Sigmoid colon (tissue), 7 donors: ENCODE measurements around the gene C17orf107. TPM values are rescaled to one million over a fixed set of nuclear protein-coding genes. Genes with fewer than 3 reads are reported as not detected.
A peak's percentile ranks its signal among the peaks of the same experiment; 100 is the strongest.

ENCODE experiments used
- DNase-seq: peaks from one replicate; pipeline ENCODE4 v3.0.0-alpha.2; 2019
- H3K27ac ChIP-seq, 4 donors: fragments of 200-600 bp; sonication (generic); one replicate each; pipeline ENCODE4 v1.5.1; 2016 to 2019; ENCODE audit warnings: mild to moderate bottlenecking in 1 of 4
- H3K27me3 ChIP-seq, 3 donors: fragments of 200-600 bp; sonication (generic); one replicate each; pipeline ENCODE4 v1.5.1; 2019; ENCODE audit warnings: mild to moderate bottlenecking in 1 of 3
- H3K36me3 ChIP-seq, 4 donors: fragments of 200-600 bp; sonication (generic); one replicate each; pipeline ENCODE4 v1.5.1; 2016 to 2019
- H3K4me1 ChIP-seq, 4 donors: fragments of 200-600 bp; sonication (generic); one replicate each; pipeline ENCODE4 v1.5.1; 2017 to 2019
- H3K4me3 ChIP-seq, 4 donors: fragments of 200-600 bp; sonication (generic); one replicate each; pipeline ENCODE4 v1.5.1; 2017 to 2019; ENCODE audit warnings: mild to moderate bottlenecking in 2 of 4, moderate library complexity in 1 of 4
- H3K9me3 ChIP-seq, 4 donors: fragments of 200-600 bp in 3 of 4; sonication (generic) in 3 of 4; one replicate each; pipeline versions ENCODE4 v1.5.1 to v1.6.1; 2013 to 2019
- CTCF ChIP-seq, 4 experiments: fragments of 450-650 bp in 3 of 4; fragments of 200-600 bp in 1 of 4; IDR thresholded peaks; one replicate each; pipeline ENCODE4 v1.5.1; 2016 to 2019; ENCODE audit warnings: antibody characterized with exemption in 4 of 4, mild to moderate bottlenecking in 3 of 4, moderate library complexity in 2 of 4
- EP300 ChIP-seq, 4 donors: sonication (generic); formaldehyde crosslinking; IDR thresholded peaks; one replicate each; pipeline ENCODE4 v1.6.1; 2017; ENCODE audit warnings: antibody characterized with exemption in 4 of 4
- POLR2A ChIP-seq, 2 donors: fragments of 450-650 bp; IDR thresholded peaks; one replicate each; pipeline ENCODE4 v1.6.1; 2016; ENCODE audit warnings: antibody characterized with exemption in 2 of 2, mild to moderate bottlenecking in 2 of 2, moderate library complexity in 2 of 2
- POLR2AphosphoS5 ChIP-seq, 4 donors: sonication (generic); formaldehyde crosslinking; IDR thresholded peaks; one replicate each; pipeline ENCODE4 v1.6.1; 2017; ENCODE audit warnings: antibody characterized with exemption in 4 of 4
- WGBS, 2 donors: extraction: QIAGEN DNeasy Blood & Tissue Kit; methylation state at CpG; one replicate each; pipeline ENCODE4 v1.1.7; 2013; 5-methylcytosine and 5-hydroxymethylcytosine counted together
- intact Hi-C: fragments of 100-400 bp; cut with DNase I; formaldehyde crosslinking; loops from one replicate; pipeline ENCODE4 v1.15.1; 2023
- polyA plus RNA-seq, 3 donors: library from polyadenylated mRNA; stranded (reverse); fragments of 200-250 nt; gene quantifications; one replicate each; pipeline ENCODE4 v1.2.3, GENCODE V29; 2013
- total RNA-seq, 4 donors: library from RNA; depleted of rRNA; stranded (reverse); fragments of >200 nt; gene quantifications; one replicate each; pipeline ENCODE4 v1.1.0, GENCODE V29; 2016
- donor health status: healthy with polysubstance abuse.
- donor health status: Bipolar disorder and iron deficiency.
- donor health status: healthy.

Gene C17orf107
- total RNA-seq (1 to 10 TPM in 1 of 4 donors, under 1 TPM in 3; 0.68 to 2.8 (median 0.85) TPM), polyA plus RNA-seq (1 to 10 TPM in 1 of 3 donors, under 1 TPM in 2; under 0.01 to 1.7 (median 0.69) TPM)

GRCh38 chr17:4899341-4900230, at the start of gene C17orf107:
C17orf107 (plus strand) TSS chr17:4899536; CDS start chr17:4899763, 227 bp downstream.
- no peak for TF ChIP-seq EP300 (IDR thresholded peaks at IDR 0.05)
- TF ChIP-seq CTCF (IDR thresholded peaks at IDR 0.05) = no peak
- peak in 3 of 4 donors; percentile 21 to 65 (median 44) for TF ChIP-seq POLR2AphosphoS5 (IDR thresholded peaks at IDR 0.05)
- Histone ChIP-seq H3K4me1 (peaks cover 0 to 34% (median 19%) of the 10 kb centered on the region in 4 donors), H3K27me3 (peaks cover 28 to 68% (median 36%) of the 10 kb centered on the region in 3 donors), H3K36me3 (peaks cover 21 to 28% (median 23%) of the 10 kb centered on the region in 4 donors), H3K27ac (peak within 1 kb of the TSS in 1 of 4 donors; percentile 23), H3K9me3 (no peaks in the 10 kb centered on the region), H3K4me3 (peak within 1 kb of the TSS; percentile 21 to 50 (median 40))
- peak; percentile 90 for DNase-seq
- 10 to 11% methylated on average over 60 of the region's 60 CpGs for WGBS, 2 donors
- intact Hi-C loops = no loop called here

- no peak for DNase-seq
- Histone ChIP-seq H3K36me3 (no peaks in the 10 kb centered on the region), H3K4me3 (no peak overlapping the region), H3K27me3 (no peaks in the 10 kb centered on the region), H3K4me1 (peaks cover 0 to 13% (median 6%) of the 10 kb centered on the region in 4 donors), H3K9me3 (no peaks in the 10 kb centered on the region), H3K27ac (no peak overlapping the region)
- intact Hi-C loops = no loop called here
- 23 to 79% methylated on average over 2 of the region's 2 CpGs for WGBS, 2 donors
- TF ChIP-seq POLR2A (IDR thresholded peaks at IDR 0.05) (no peak), CTCF (IDR thresholded peaks at IDR 0.05) (no peak), POLR2AphosphoS5 (IDR thresholded peaks at IDR 0.05) (no peak), EP300 (IDR thresholded peaks at IDR 0.05) (no peak)
Measured at GRCh38 chr17:4850246-4850645, 49.1 kb upstream of the C17orf107 start.

GRCh38 chr17:4851084-4851483, 48.3 kb upstream of the C17orf107 start:
- intact Hi-C loops = no loop called here
- Histone ChIP-seq H3K9me3 (no peaks in the 10 kb centered on the region), H3K27me3 (no peaks in the 10 kb centered on the region), H3K36me3 (no peaks in the 10 kb centered on the region), H3K4me3 (no peak overlapping the region), H3K27ac (no peak overlapping the region), H3K4me1 (peaks cover 0 to 13% (median 6%) of the 10 kb centered on the region in 4 donors)
- 83 to 86% methylated on average over 3 of the region's 3 CpGs for WGBS, 2 donors
- TF ChIP-seq EP300 (IDR thresholded peaks at IDR 0.05) = no peak
- TF ChIP-seq POLR2AphosphoS5 (IDR thresholded peaks at IDR 0.05) = no peak
- TF ChIP-seq CTCF (IDR thresholded peaks at IDR 0.05) = no peak
- no peak for TF ChIP-seq POLR2A (IDR thresholded peaks at IDR 0.05)
- DNase-seq = no peak

GRCh38 chr17:4852567-4853207, 46.6 kb upstream of the C17orf107 start:
- intact Hi-C loops = no loop called here
- Histone ChIP-seq H3K27ac (peak overlapping the region in 1 of 4 donors; percentile 10), H3K27me3 (no peaks in the 10 kb centered on the region), H3K36me3 (no peaks in the 10 kb centered on the region), H3K4me3 (no peak overlapping the region), H3K4me1 (peaks cover 0 to 15% (median 8%) of the 10 kb centered on the region in 4 donors), H3K9me3 (no peaks in the 10 kb centered on the region)
- TF ChIP-seq EP300 (IDR thresholded peaks at IDR 0.05) (no peak), POLR2A (IDR thresholded peaks at IDR 0.05) (no peak), CTCF (IDR thresholded peaks at IDR 0.05) (no peak), POLR2AphosphoS5 (IDR thresholded peaks at IDR 0.05) (no peak)
- DNase-seq = no peak
